Neural cell (in vitro differentiated cells): ENCODE data around the gene SLC47A1.

ENCODE experiments used
- CTCF ChIP-seq: fragments of 450-650 bp; IDR thresholded peaks from 2 replicates; pipeline ENCODE4 v1.5.1; 2014; ENCODE audit warnings: antibody characterized with exemption, mild to moderate bottlenecking, moderate library complexity; ENCODE audit not compliant: poor library complexity, severe bottlenecking
- EP300 ChIP-seq: fragments of 450-650 bp; conservative IDR thresholded peaks from 2 replicates; pipeline ENCODE4 v1.6.1; 2014; ENCODE audit warnings: antibody characterized with exemption, mild to moderate bottlenecking, moderate library complexity; ENCODE audit not compliant: poor library complexity, severe bottlenecking
- EZH2 ChIP-seq: fragments of 200-600, 300-800 bp; shearing (Covaris generic), sonication (generic); IDR thresholded peaks from 2 replicates; pipeline ENCODE4 v1.6.1; 2014; ENCODE audit warnings: antibody characterized with exemption, low read length, borderline replicate concordance, mild to moderate bottlenecking; ENCODE audit not compliant: insufficient read depth, poor library complexity, severe bottlenecking
- POLR2AphosphoS5 ChIP-seq: IDR thresholded peaks from 2 replicates; pipeline ENCODE4 v1.6.1; 2012
- REST ChIP-seq: IDR thresholded peaks from 2 replicates; pipeline ENCODE4 v1.6.1; 2012; ENCODE audit warnings: borderline replicate concordance
- SMC3 ChIP-seq: fragments of 450-650 bp; conservative IDR thresholded peaks from 2 replicates; pipeline ENCODE4 v1.6.1; 2014; ENCODE audit warnings: antibody characterized with exemption, mild to moderate bottlenecking, moderate library complexity; ENCODE audit not compliant: poor library complexity
- TAF1 ChIP-seq: IDR thresholded peaks from 2 replicates; pipeline ENCODE4 v1.6.1; 2012; ENCODE audit warnings: low read depth

GRCh38 chr17:19619705-19620325 is 86.2 kb downstream of the SLC47A1 start:
- TF ChIP-seq CTCF = no peak
- no peak for TF ChIP-seq REST
- no peak for TF ChIP-seq EZH2
- no peak for TF ChIP-seq EP300
- no peak for TF ChIP-seq SMC3
- no peak for TF ChIP-seq POLR2AphosphoS5
- TF ChIP-seq TAF1 = no peak
